Stomach (tissue), 9 donors: Measurements from ENCODE around the gene GRIK5. TPM values are rescaled to one million over a fixed set of nuclear protein-coding genes. Genes with fewer than 3 reads are reported as not detected.
"Not testable (repeated sequence)": the region's sequence is repeated elsewhere in the genome, so short reads cannot be mapped to it uniquely, and the experiment has no call there.

Experiments
- DNase-seq, 2 donors: peaks; one replicate each; pipeline versions ENCODE4 v3.0.0 to v3.0.0-alpha.2; 2013 to 2019
- H3K27ac ChIP-seq, 5 donors: fragments of 200-600 bp in 4 of 5; sonication (generic) in 4 of 5; one replicate each; pipeline ENCODE4 v1.5.1; 2013 to 2019; ENCODE audit warnings: mild to moderate bottlenecking in 1 of 5, moderate library complexity in 1 of 5
- H3K27me3 ChIP-seq, 3 donors: fragments of 200-600 bp; sonication (generic); one replicate each; pipeline ENCODE4 v1.5.1; 2017 to 2019; ENCODE audit warnings: mixed run types in 1 of 3
- H3K36me3 ChIP-seq, 4 donors: fragments of 200-600 bp; sonication (generic); 1 replicate in 3 of 4; 2 replicates in 1 of 4; pipeline ENCODE4 v1.5.1; 2016 to 2019
- H3K4me1 ChIP-seq, 4 donors: fragments of 200-600 bp; sonication (generic); one replicate each; pipeline ENCODE4 v1.5.1; 2016 to 2019
- H3K4me3 ChIP-seq, 4 donors: fragments of 200-600 bp; sonication (generic) in 3 of 4; one replicate each; pipeline ENCODE4 v1.5.1; 2016 to 2019; ENCODE audit warnings: mild to moderate bottlenecking in 1 of 4
- H3K9me3 ChIP-seq, 4 donors: fragments of 200-600 bp; sonication (generic); one replicate each; pipeline ENCODE4 v1.5.1; 2016 to 2019
- EP300 ChIP-seq: sonication (generic); formaldehyde crosslinking; IDR thresholded peaks from one replicate; pipeline ENCODE4 v1.6.1; 2017; ENCODE audit warnings: antibody characterized with exemption
- POLR2A ChIP-seq, 4 donors: fragments of 450-650 bp; IDR thresholded peaks; one replicate each; pipeline ENCODE4 v1.6.1; 2016; ENCODE audit warnings: antibody characterized with exemption in 4 of 4, control low read depth in 2 of 4, mild to moderate bottlenecking in 1 of 4, moderate library complexity in 1 of 4
- POLR2AphosphoS5 ChIP-seq, 3 donors: sonication (generic); formaldehyde crosslinking; IDR thresholded peaks; one replicate each; pipeline ENCODE4 v1.6.1; 2016; ENCODE audit warnings: antibody characterized with exemption in 3 of 3
- WGBS, 5 donors: extraction: QIAGEN DNeasy Blood & Tissue Kit in 3 of 5; methylation state at CpG; one replicate each; pipeline versions ENCODE4 v1.1.5 to v1.1.7; 2013 to 2018; 5-methylcytosine and 5-hydroxymethylcytosine counted together
- intact Hi-C: fragments of 100-400 bp; cut with DNase I; formaldehyde crosslinking; loops from one replicate; pipeline ENCODE4 v1.15.1; 2023; ENCODE audit warnings: low total_unique reads
- polyA plus RNA-seq, 3 donors: library from polyadenylated mRNA; stranded (reverse); fragments of 200-250 nt; gene quantifications; one replicate each; pipeline ENCODE4 v1.2.3, GENCODE V29; 2013
- total RNA-seq, 5 donors: library from RNA; depleted of rRNA; stranded (reverse); fragments of >200 nt; gene quantifications; one replicate each; pipeline versions ENCODE4 v1.1.0 to v1.2.3, GENCODE V29; 2014 to 2016
- TF ChIP-seq, protein P1 (sequence below), 7 experiments: fragments of 450-650 bp in 4 of 7; fragments of 200-600 bp in 3 of 7; sonication (generic) in 3 of 7; IDR thresholded peaks; one replicate each; pipeline ENCODE4 v1.5.1; 2016 to 2019; ENCODE audit warnings: antibody characterized with exemption in 7 of 7, control low read depth in 2 of 7, mild to moderate bottlenecking in 1 of 7
- donor health status: healthy with polysubstance abuse.
- donor health status: Bipolar disorder and iron deficiency.
- donor health status: healthy.

GRIK5 gene
- total and polyA plus RNA-seq, 8 donors: 0.92 to 74.1 (median 4.2) TPM

DNA sequence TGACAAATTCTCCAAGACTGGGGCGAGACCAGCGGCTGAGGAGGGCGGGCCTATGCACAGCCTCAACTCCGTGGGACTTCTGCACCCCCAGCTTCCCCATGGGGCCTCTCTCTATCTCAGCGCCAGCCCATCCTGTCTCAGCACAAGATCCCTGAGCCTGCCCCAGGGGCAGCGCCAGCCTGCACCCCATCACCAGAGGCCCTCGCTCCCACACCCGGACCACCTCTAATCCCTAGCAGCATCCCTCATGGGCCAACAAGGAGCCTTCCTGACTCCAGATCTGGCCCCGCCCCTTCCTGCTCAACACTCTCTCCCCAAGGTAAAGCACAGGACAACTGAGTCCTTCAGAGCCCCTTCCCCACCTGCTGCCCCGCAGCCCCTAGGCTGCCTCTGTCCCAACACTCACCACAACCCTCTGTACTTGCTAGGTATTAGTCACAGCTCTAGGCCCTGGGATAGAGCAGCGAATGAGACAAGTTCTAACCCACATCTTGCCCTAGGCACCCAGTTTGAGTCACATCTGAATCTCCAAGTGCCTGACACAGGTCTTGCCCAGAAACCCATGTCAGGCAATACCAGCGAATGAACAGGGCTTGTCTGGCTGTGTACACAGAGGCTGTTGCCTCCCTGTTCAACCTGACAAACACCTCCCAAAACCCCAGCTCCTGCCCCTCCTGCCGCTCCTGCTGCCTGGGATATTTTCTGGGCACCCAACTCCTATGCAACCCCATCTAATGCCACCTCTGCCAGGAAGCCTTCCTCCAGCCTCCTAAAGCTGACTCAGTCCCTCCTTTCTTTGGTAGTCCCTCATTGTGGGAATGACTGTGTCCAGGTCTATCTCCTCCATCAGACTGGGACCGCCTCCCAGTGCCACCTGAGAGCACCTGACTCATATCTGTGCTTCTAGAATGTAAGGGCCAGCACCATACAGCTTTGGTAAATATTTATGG lies 18.6 kb downstream of the GRIK5 start:
- Histone ChIP-seq H3K4me3 (no peak overlapping the region), H3K36me3 (peaks cover 0 to 55% (median 15%) of the 10 kb centered on the region in 4 donors), H3K9me3 (no peaks in the 10 kb centered on the region), H3K27me3 (no peaks in the 10 kb centered on the region), H3K4me1 (no peaks in the 10 kb centered on the region), H3K27ac (peak overlapping the region in 3 of 5 donors; percentile 32 to 37 (median 37))
- intact Hi-C loops: no loop called here
- WGBS, 5 donors: 80 to 93% (median 83%) methylated on average over 11 to 14 of the region's 14 CpGs
- peak in 1 of 2 donors; percentile 47 for DNase-seq
- TF ChIP-seq POLR2AphosphoS5 (IDR thresholded peaks at IDR 0.05): peak in 1 of 3 donors; percentile 3
- TF ChIP-seq POLR2A (IDR thresholded peaks at IDR 0.05): no peak

DNA sequence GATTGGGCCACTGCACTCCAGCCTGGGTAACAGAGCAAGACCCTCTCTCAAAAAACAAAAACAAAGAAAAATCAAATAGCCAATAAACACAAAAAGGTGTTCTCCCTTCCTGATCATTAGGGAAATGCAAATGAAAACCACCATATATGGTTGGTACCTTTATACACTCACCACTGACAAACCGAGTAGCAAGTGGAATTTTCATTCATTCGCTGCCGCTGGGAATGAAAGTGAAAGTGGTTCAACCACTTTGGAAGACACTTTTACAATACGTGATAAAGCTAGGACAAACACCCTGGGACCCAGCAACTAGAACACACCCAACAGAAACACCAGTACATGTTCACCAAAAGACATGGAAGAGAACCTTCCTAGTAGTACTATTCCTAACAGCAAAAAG lies 21.0 kb downstream of the GRIK5 start:
- WGBS, 5 donors: 21 to 44% (median 33%) methylated on average over 4 of the region's 4 CpGs
- H3K36me3 ChIP-seq: peaks cover 0 to 50% (median 7%) of the 10 kb centered on the region in 4 donors
- TF ChIP-seq, protein P1, sequence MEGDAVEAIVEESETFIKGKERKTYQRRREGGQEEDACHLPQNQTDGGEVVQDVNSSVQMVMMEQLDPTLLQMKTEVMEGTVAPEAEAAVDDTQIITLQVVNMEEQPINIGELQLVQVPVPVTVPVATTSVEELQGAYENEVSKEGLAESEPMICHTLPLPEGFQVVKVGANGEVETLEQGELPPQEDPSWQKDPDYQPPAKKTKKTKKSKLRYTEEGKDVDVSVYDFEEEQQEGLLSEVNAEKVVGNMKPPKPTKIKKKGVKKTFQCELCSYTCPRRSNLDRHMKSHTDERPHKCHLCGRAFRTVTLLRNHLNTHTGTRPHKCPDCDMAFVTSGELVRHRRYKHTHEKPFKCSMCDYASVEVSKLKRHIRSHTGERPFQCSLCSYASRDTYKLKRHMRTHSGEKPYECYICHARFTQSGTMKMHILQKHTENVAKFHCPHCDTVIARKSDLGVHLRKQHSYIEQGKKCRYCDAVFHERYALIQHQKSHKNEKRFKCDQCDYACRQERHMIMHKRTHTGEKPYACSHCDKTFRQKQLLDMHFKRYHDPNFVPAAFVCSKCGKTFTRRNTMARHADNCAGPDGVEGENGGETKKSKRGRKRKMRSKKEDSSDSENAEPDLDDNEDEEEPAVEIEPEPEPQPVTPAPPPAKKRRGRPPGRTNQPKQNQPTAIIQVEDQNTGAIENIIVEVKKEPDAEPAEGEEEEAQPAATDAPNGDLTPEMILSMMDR (IDR thresholded peaks at IDR 0.05): no peak
- H3K9me3 ChIP-seq: no peaks in the 10 kb centered on the region
- H3K27me3 ChIP-seq: no peaks in the 10 kb centered on the region
- peak in 1 of 2 donors; percentile 56 for DNase-seq
- H3K4me1 ChIP-seq: no peaks in the 10 kb centered on the region
- H3K4me3 ChIP-seq: no peak overlapping the region
- H3K27ac ChIP-seq: no peak overlapping the region
- intact Hi-C loops: no loop called here

DNA sequence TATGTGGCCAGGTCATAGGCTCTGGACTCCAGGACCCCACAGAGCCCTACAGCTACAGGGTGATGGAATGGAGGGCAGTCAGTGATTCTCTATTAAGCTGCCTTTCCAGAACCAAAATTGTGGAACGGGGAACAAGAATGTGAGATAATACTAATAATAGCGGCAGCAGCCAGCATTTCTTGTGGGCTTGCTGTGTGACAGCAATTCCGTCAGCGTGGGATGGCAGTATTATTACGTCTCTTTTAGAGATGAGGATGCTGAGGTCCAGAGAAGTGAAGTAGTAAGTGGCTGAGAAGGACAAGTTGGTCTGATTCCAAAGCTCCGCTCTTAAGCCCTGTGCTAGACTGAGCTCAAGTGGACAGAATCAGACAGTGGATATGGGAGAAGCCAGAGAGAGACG lies 24.4 kb downstream of the GRIK5 start:
- 85 to 93% (median 91%) methylated on average over 7 of the region's 7 CpGs for whole genome bisulfite sequencing, 5 donors
- DNase-seq: no peak
- Histone ChIP-seq H3K27me3 (no peaks in the 10 kb centered on the region), H3K9me3 (no peaks in the 10 kb centered on the region), H3K4me1 (no peaks in the 10 kb centered on the region), H3K4me3 (no peak overlapping the region), H3K27ac (no peak overlapping the region), H3K36me3 (peaks cover 0 to 42% (median 10%) of the 10 kb centered on the region in 4 donors)
- TF ChIP-seq, protein P1 (IDR thresholded peaks at IDR 0.05): no peak
- TF ChIP-seq POLR2A (IDR thresholded peaks at IDR 0.05) (no peak), POLR2AphosphoS5 (IDR thresholded peaks at IDR 0.05) (no peak), EP300 (no peak)
- intact Hi-C loops: no loop called here

DNA sequence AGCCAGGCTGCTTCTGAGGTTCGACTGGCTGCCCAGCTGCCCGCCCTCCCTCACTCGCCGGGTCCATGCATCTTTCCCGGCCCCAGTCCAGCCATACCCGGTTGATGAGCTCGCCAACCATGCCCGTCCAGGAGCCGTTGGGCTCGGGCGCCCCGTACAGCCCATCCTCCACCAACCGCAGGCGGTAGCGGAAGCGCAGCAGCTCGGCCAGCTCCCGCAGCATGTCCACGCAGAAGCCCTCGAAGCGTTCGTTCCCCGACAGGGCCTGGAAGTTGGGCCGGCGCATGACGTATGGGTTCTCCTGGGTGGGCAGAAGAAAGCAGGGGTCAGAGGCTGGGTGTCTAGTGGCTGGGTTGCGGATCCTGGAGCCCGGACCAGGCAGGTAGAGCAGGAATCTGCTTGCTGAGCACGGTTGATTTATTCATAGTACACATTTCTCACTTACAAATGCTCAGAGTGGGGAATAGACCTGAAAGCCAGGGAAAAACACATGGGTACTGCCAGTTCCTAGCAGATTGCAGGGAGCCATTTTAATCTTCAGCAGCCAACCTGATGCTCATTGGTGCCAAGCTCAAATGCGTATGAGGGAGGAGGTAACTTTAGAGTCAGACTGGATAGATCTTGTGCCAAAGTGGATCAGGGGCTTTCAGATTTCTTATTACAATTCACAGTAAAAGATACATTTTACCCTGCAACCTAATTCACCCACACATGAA lies 27.4 kb downstream of the GRIK5 start:
- TF ChIP-seq EP300: no peak
- no peak for TF ChIP-seq POLR2AphosphoS5 (IDR thresholded peaks at IDR 0.05)
- TF ChIP-seq, protein P1 (IDR thresholded peaks at IDR 0.05): no peak
- no peak for TF ChIP-seq POLR2A (IDR thresholded peaks at IDR 0.05)
- H3K27ac ChIP-seq: no peak overlapping the region
- no peaks in the 10 kb centered on the region for H3K27me3 ChIP-seq
- WGBS, 5 donors: 89 to 93% (median 90%) methylated on average over 29 to 30 of the region's 30 CpGs
- H3K4me3 ChIP-seq: no peak overlapping the region
- H3K4me1 ChIP-seq: no peaks in the 10 kb centered on the region
- intact Hi-C loops: no loop called here
- H3K9me3 ChIP-seq: no peaks in the 10 kb centered on the region
- peaks cover 0 to 64% (median 13%) of the 10 kb centered on the region in 4 donors for H3K36me3 ChIP-seq
- DNase-seq: no peak

DNA sequence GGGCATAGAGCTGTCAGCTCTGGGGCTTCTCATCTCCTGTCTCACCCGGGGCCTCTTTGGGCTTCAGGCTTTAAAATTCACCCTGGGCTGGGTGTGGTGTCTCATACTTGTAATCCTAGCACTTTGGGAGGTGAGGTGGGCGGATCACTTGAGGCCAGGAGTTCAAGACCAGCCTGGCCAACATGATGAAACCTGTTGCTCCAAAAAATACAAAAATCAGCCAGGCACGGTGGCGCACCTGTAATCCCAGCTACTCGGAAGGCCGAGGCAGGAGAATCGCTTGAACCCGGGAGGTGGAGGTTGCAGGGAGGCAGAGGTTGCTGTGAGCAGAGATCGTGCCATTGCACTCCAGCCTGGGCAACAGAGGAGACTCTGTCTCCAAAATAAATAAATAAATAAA lies 29.5 kb downstream of the GRIK5 start:
- peaks cover 0 to 65% (median 13%) of the 10 kb centered on the region in 4 donors for H3K36me3 ChIP-seq
- 82 to 93% (median 90%) methylated on average over 9 of the region's 9 CpGs for WGBS, 5 donors
- intact Hi-C loops, DNase-seq, H3K9me3 ChIP-seq, H3K27ac ChIP-seq, H3K4me1 ChIP-seq, H3K27me3 ChIP-seq, H3K4me3 ChIP-seq: not testable (repeated sequence)
